NCI-H146 treated with DMSO at 0.1 percent for 48 hours (cell line): Measurements from ENCODE around the gene IL17B.

Experiments used
- DNase-seq: peaks from one replicate; lab custom pipeline; 2025; ENCODE audit not compliant: unreplicated experiment; lab: John Stamatoyannopoulos, UW

IL17B gene, protein sequence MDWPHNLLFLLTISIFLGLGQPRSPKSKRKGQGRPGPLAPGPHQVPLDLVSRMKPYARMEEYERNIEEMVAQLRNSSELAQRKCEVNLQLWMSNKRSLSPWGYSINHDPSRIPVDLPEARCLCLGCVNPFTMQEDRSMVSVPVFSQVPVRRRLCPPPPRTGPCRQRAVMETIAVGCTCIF

DNA sequence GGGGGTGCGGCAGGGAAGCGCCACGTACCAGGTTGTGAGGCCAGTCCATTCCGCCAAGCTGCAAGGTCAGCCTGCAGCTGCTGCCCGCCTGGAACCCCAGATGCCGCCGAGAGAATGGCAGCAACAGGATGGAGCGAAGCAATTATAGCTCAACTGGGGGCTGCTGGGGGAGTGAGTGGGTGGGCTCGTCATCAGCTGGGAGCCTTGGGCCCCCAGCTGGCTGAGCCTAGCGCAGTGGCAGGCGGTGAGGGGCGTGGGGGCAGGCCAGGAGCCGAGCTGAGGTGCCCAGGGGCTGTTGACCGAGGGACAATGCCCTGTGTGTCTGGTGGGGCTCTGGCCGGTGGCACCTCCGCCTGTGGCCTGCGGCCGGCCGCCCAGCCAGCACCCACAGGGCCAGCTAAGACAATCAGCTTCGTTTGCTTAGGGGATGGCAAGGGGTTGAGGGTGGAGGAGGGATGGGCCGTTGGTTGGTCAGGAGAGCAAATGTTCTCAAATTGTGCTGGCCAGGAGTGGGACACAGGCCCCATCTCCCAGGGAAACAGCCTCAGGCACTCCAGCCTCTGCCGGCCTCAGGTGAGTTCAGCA is at the start of gene IL17B:
IL17B (minus strand) TSS at position 116 of the 585 bp plus-strand sequence; CDS start at position 49, 67 bp downstream.
- DNase-seq, result no peak

GRCh38 chr5:149428032-149428431 is 48.9 kb upstream of the IL17B start:
- no peak for DNase-seq

GRCh38 chr5:149427374-149427773 is 48.3 kb upstream of the IL17B start:
- no peak for DNase-seq

- DNase-seq, result no peak
Observed at GRCh38 chr5:149426931-149427330, 47.8 kb upstream of the IL17B start.

- DNase-seq, result no peak
Observed at GRCh38 chr5:149425729-149426128, 46.6 kb upstream of the IL17B start.

- DNase-seq, result no peak
Observed at GRCh38 chr5:149424371-149425315, 45.6 kb upstream of the IL17B start.

DNA sequence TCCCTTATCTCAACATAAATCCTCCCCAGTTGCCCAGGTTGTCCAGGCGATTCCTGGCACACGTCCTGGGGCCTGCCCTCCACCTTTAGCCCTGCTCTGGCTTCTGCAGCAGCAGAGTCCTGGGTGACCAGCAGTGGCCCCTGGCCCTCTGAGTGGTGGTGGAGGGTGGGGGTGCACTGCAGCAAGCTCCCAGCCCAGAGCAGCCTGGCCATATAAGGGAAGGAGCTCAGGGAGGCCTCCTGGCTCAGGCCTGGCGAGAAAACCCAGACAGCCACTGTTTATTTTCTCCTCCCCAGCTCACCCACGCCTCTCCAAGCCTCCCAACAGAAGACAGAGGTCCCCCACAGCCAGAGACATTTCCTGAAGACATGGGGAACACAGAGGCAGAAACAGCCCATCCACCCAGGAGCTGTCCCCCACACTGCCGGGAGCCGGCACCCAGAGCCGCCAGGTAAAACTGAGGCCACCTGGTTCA is 44.7 kb upstream of the IL17B start:
- no peak for DNase-seq

- no peak for DNase-seq
Observed at GRCh38 chr5:149423049-149423793, 44.1 kb upstream of the IL17B start.

DNA sequence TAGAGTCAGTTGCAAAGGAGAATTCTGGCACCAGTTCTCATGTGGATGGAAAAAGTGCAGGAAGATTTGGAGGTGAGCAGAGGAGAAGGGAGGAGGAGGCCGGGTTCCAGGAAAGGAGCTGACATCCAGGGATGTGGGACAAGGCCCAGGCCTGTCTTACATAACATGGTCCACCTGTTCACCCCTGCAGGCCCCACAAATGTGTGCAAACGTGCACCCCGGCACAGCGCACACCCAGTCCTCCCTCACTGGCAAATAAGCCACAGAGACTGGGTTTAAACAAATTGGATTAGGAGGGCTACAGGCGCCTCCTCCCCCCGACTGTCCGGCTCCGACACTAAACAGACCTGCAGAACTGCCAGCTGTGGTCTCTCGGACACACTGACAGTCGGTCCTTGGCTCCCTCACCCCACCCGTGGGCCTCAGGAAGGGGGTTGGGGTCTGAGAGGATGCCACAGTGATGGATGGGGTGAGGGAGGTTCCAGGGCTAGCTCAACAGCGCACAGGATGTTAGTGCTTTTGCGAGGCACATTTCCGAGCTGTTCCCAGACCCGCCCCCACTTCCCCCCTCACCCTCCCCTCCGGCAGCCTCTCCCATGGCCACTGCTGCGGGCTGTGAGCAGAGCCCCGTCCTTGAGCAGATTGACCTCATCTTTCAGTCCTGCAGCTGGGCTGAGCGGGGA is 43.4 kb upstream of the IL17B start:
- DNase-seq, result no peak

DNA sequence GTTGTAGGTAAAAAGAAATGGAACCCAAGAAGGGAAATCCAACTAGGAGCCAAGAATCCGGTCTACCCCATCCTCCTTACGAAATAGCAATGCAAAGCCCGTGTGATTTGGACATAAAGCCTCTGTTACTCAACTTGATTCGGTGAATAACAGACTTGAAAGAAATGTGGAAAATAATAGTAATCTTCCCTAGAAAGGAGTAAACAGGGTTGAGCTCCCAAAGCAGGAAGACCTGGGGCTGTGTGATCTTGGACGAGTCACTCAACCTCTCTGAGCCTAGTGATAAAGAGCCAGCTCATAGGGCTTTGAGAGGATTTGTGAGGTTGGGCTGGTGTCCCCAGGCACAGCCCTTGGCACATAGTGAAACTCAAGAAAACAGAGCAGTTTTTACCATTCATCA is 42.7 kb upstream of the IL17B start:
- DNase-seq, result no peak

- DNase-seq, result no peak
Observed at GRCh38 chr5:149421372-149421685, 42.2 kb upstream of the IL17B start.

DNA sequence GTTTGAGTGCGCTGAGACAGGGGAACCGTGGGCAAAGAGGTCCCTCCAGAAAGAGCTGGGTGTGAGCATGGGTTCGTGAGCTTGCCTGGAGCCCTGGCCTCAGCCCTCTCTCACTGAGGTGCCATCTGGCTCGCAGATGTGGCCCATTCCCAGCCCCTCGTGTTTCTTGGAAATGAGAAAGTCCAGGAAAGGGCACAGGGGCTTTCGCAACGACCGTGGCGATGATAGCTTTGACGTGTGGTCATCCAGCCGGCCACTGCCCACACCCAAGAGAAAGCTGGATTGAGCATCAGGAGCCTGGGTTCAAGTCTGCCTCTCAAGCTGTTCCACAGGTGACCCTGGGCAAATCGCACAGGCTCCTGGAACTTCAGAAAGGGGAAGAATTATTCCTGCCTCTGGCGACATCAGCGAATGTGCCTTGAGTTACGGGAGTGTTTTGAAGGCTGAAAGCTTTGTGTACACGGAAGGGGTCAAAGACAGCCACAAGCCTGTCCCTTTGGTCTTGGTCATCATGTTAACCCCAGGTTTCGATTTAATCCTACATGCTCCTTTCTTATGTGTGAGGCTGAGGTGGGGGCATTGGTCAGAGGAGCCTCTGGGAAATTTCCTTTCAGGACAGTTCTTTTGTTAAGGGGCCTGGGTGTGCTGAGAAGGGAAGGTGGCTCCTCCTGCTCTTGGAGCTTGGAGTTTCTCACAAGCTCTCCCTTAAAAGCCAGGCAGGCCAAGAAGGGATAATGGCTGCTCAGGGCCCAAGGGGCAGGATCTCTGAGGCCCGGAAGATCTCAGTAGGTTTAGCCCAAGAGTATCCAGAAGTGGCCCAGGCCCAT is 41.7 kb upstream of the IL17B start:
- DNase-seq, result no peak

- no peak for DNase-seq
Observed at GRCh38 chr5:149419859-149420544, 40.9 kb upstream of the IL17B start.

GRCh38 chr5:149419532-149419858 is 40.4 kb upstream of the IL17B start:
- no peak for DNase-seq

DNA sequence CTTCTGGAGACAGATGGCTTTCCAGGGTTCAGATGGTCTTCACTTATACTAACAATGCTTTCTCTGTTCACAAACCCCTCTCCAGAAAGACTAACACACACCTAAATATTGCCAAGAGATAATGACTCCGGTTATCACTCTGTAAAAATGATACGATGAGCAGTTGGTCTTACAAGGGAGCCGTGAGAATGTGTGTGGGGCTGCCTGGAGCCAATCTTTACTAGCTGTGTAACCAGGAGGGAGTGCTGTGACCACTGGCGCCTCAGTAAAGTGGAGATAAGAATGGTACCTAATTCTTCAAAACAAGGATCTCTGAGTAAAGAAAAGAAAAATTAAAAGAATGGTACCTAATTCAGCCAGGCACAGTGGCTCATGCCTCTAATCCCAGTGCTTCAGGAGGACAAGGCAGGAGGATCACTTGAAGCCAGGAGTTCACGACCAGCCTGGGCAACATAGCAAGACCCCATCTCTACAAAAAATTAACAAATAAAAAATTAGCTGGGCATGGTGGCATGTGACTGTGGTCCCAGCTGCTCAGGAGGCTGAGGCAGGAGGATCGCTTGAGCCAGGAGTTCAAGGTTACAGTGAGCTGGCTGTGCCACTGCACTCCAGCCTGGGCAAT is 39.9 kb upstream of the IL17B start:
- no peak for DNase-seq

- no peak for DNase-seq
Observed at GRCh38 chr5:149417711-149418368, 38.7 kb upstream of the IL17B start.

DNA sequence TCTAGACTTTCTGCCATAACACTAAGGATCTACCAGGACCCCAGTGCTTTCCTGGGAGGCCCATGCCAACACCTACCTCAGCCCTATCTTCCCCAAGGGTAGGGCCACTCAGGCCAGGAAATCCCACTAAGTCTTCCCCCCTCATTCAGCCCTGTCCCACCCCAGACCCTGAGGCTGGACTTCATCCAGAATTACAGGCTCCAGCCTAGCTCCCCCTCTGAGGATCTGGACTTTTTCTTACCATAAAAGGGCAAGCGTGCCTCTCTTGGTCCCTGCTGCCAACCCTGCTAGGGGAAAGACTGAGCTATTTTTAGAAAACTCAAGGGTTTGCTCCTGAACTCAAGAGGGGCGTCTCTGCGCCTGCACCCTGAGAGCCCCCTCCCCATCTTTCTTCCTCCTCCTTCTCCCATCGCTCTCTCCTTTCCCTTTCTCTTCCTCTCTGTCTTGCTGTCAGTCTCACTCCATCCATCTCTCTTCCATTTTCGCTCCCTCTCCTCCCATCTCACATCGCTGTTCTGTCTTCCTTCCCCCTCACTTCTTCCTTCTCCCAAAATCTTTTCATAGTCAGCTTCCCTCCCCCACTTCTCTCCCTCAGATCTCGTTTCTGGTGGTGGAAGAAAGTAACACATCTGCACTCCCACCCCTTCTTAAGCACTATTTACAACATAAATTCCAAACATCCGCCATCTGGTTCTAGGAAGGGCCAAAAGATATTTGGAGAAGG is 38.1 kb upstream of the IL17B start:
- no peak for DNase-seq
